Lower leg skin (tissue), 3 donors: ENCODE data around the gene CRISP3.

Experiments
- CTCF ChIP-seq, 3 donors: fragments of 450-650 bp; IDR thresholded peaks; one replicate each; pipeline ENCODE4 v1.5.1; 2016; ENCODE audit warnings: antibody characterized with exemption in 3 of 3, mild to moderate bottlenecking in 3 of 3, moderate library complexity in 2 of 3
- POLR2A ChIP-seq, 2 donors: fragments of 450-650 bp; IDR thresholded peaks; one replicate each; pipeline ENCODE4 v1.6.1; 2016 to 2017; ENCODE audit warnings: antibody characterized with exemption in 2 of 2, mild to moderate bottlenecking in 1 of 2, moderate library complexity in 1 of 2

- TF ChIP-seq CTCF (IDR thresholded peaks at IDR 0.05) (no peak), POLR2A (IDR thresholded peaks at IDR 0.05) (no peak)
Measured at GRCh38 chr6:49733680-49734079, 10.5 kb downstream of the CRISP3 start.
